Body of pancreas (tissue), 4 donors: Measurements from ENCODE around the gene STEAP1.
"Not testable (repeated sequence)": the region's sequence is repeated elsewhere in the genome, so short reads cannot be mapped to it uniquely, and the experiment has no call there.

Experiments
- POLR2A ChIP-seq, 3 donors: fragments of 450-650 bp; IDR thresholded peaks; one replicate each; pipeline ENCODE4 v1.6.1; 2016; ENCODE audit warnings: antibody characterized with exemption in 3 of 3, mild to moderate bottlenecking in 2 of 3
- TF ChIP-seq, protein P1 (sequence below), 7 experiments: fragments of 450-650 bp in 4 of 7; fragments of 200-600 bp in 3 of 7; sonication (generic) in 3 of 7; IDR thresholded peaks; one replicate each; pipeline ENCODE4 v1.5.1; 2016 to 2019; ENCODE audit warnings: antibody characterized with exemption in 7 of 7

DNA sequence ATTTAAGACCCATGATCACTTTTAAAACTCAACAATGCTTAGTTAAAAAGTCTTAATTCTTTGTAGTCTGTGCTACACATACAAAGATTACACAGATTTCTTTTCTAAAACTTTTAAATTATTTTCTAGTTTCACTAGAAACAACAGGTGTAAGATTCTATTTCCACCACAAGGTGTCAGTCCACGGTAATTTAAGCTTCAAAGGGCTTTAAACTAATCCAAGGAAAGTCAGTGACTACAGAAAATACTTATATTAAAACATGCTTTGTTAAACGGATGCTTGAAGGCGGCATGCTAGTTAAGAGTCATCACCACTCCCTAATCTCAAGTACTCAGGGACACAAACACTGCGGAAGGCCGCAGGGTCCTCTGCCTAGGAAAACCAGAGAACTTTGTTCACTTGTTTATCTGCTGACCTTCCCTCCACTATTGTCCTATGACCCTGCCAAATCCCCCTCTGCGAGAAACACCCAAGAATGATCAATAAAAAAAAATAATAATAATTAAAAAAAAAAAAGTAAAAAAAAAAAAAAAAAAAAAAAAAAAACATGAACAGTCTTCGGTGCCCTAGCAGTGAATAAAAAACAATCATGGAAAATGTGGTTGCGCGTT is 1.5 kb upstream of the STEAP1 start:
- TF ChIP-seq, protein P1, sequence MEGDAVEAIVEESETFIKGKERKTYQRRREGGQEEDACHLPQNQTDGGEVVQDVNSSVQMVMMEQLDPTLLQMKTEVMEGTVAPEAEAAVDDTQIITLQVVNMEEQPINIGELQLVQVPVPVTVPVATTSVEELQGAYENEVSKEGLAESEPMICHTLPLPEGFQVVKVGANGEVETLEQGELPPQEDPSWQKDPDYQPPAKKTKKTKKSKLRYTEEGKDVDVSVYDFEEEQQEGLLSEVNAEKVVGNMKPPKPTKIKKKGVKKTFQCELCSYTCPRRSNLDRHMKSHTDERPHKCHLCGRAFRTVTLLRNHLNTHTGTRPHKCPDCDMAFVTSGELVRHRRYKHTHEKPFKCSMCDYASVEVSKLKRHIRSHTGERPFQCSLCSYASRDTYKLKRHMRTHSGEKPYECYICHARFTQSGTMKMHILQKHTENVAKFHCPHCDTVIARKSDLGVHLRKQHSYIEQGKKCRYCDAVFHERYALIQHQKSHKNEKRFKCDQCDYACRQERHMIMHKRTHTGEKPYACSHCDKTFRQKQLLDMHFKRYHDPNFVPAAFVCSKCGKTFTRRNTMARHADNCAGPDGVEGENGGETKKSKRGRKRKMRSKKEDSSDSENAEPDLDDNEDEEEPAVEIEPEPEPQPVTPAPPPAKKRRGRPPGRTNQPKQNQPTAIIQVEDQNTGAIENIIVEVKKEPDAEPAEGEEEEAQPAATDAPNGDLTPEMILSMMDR (IDR thresholded peaks at IDR 0.05): peak in 6 of 7 experiments; percentile 39 to 82 (median 72)
- not testable (repeated sequence) for TF ChIP-seq POLR2A (IDR thresholded peaks at IDR 0.05)
